ENCODE measurements around the gene AURKAIP1. TPM values are rescaled to one million over a fixed set of nuclear protein-coding genes. Genes with fewer than 3 reads are reported as not detected.

The AURKAIP1 gene
- total RNA-seq, 1 experiment from 2014 or later = 196 TPM

DNA sequence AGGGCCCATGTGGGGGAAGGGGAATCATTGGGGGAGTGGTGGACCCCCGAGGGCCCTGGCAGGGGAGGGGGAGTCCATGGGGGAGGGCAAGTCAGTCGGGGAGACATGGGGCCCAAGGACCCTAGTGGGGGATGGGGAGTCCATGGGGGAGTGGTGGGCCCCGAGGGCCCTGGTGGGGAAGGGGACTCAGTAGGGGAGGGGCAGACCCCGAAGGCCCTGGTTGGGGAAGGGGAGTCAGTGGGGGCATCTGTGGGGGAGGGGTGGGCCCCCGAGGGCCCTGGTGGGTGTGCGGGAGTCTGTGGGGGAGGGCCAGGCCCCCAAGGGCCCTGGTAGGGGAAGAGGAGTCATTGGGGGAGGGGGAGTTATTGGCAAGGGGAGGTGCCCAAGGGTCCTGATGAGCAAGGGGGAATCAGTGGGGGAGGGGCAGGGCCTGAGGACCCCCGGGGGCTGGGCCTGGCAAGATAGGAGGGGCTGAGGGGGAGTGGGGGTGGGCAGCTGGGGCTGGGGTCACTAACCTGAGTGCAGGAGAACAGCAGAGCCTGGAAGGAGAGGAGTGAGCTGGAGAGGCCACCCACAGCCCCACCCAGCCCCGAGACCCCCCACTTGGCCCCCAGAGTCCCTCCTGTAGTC is 18.7 kb downstream of the AURKAIP1 start:
- TF ChIP-seq, protein P1, sequence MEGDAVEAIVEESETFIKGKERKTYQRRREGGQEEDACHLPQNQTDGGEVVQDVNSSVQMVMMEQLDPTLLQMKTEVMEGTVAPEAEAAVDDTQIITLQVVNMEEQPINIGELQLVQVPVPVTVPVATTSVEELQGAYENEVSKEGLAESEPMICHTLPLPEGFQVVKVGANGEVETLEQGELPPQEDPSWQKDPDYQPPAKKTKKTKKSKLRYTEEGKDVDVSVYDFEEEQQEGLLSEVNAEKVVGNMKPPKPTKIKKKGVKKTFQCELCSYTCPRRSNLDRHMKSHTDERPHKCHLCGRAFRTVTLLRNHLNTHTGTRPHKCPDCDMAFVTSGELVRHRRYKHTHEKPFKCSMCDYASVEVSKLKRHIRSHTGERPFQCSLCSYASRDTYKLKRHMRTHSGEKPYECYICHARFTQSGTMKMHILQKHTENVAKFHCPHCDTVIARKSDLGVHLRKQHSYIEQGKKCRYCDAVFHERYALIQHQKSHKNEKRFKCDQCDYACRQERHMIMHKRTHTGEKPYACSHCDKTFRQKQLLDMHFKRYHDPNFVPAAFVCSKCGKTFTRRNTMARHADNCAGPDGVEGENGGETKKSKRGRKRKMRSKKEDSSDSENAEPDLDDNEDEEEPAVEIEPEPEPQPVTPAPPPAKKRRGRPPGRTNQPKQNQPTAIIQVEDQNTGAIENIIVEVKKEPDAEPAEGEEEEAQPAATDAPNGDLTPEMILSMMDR (conservative IDR thresholded peaks at IDR 0.05) = no peak
- H2BK120ac ChIP-seq (ENCODE audit: low read depth, low read length, poor library complexity, severe bottlenecking) = no peak overlapping the region
- H3K9me3 Mint-ChIP-seq = no peaks in the 10 kb centered on the region; a peak in 2 of 5 replicates
- no peaks in the 10 kb centered on the region for H3K79me1 ChIP-seq (ENCODE audit: insufficient read depth, low read depth, low read length, poor library complexity, severe bottlenecking)
- no peak overlapping the region for H2BK15ac ChIP-seq (ENCODE audit: low read depth, low read length)
- no peak overlapping the region for H3K4me3 Mint-ChIP-seq
- no peak overlapping the region for H3K27ac Mint-ChIP-seq
- H3K4me1 Mint-ChIP-seq = peaks cover 33 to 58% of the 10 kb centered on the region in 2 experiments
- no peaks in the 10 kb centered on the region for H3K9me3 ChIP-seq (ENCODE audit: control insufficient read depth, low read depth, low read length)
- H3K79me2 ChIP-seq (ENCODE audit: insufficient read depth, low read length) = no peaks in the 10 kb centered on the region
- no peak overlapping the region for H3K27ac ChIP-seq (ENCODE audit: insufficient read length, low read depth, low read length)
- no peak overlapping the region for H2AK5ac ChIP-seq (ENCODE audit: insufficient read length, low read length)
- no peak overlapping the region for H3K4me2 ChIP-seq (ENCODE audit: insufficient read depth, insufficient read length, low read length)
- no peak overlapping the region for H3K23ac ChIP-seq (ENCODE audit: insufficient read length, low read depth, low read length)
- H2BK12ac ChIP-seq (ENCODE audit: insufficient read length, low read depth, low read length) = no peak overlapping the region
- H4K20me1 ChIP-seq (ENCODE audit: control insufficient read depth, insufficient read depth, insufficient read length) = no peaks in the 10 kb centered on the region
- no peak for DNase-seq
- H3K27me3 ChIP-seq (ENCODE audit: insufficient read depth, low read length) = peaks cover 4% of the 10 kb centered on the region; the same call in 1 of the 2 replicates
- no peak overlapping the region for H3K4ac ChIP-seq (ENCODE audit: low read depth, low read length)
- H2BK20ac ChIP-seq (ENCODE audit: low read depth, low read length, poor library complexity, severe bottlenecking) = no peak overlapping the region
- H3K4me1 ChIP-seq (ENCODE audit: insufficient read depth, low read length) = peaks cover 2% of the 10 kb centered on the region; the same call in 1 of the 2 replicates
- H2AFZ ChIP-seq (ENCODE audit: low read length) = no peak overlapping the region
- H4K8ac ChIP-seq (replicated peaks; ENCODE audit: insufficient read length, low read depth, low read length) = no peak overlapping the region
- H2BK5ac ChIP-seq (ENCODE audit: insufficient read length, low read length) = no peak overlapping the region
- peaks cover 7% of the 10 kb centered on the region for H3K23me2 ChIP-seq (ENCODE audit: insufficient read length, low read depth, low read length, poor library complexity, severe bottlenecking)
- WGBS (ENCODE audit: extremely low coverage, insufficient read length, low lambda C conversion rate) = no CpG with 5 or more reads among the region's 8 CpGs
- H4K91ac ChIP-seq (ENCODE audit: insufficient read length, low read depth, low read length) = no peak overlapping the region
- no peak overlapping the region for H3K9ac ChIP-seq (ENCODE audit: extremely low read depth, insufficient read length, low read length)
- no peak overlapping the region for H3K14ac ChIP-seq (ENCODE audit: insufficient read depth, low read length)
- peaks cover 0 to 8% (median 2%) of the 10 kb centered on the region in 3 experiments; a peak in 1 of 7 replicates for H3K36me3 Mint-ChIP-seq (ENCODE audit: insufficient read depth in 1 of 3, low read depth in 3 of 3)
- H3K56ac ChIP-seq (ENCODE audit: insufficient read length, low read depth, low read length) = no peak overlapping the region
- no peak overlapping the region for H3T11ph ChIP-seq (ENCODE audit: low read length)
- peaks cover 43% of the 10 kb centered on the region for H3K27me3 Mint-ChIP-seq (ENCODE audit: low read depth)
- no peak overlapping the region for H3K18ac ChIP-seq (ENCODE audit: insufficient read length, low read depth, low read length)
- H4K5ac ChIP-seq (ENCODE audit: insufficient read length, low read depth, low read length) = no peak overlapping the region

All from H9 (cell line).